Smooth muscle cell of the brain vasculature (primary cell): Measurements from ENCODE around the gene JAKMIP2.
"Not testable (repeated sequence)": the region's sequence is repeated elsewhere in the genome, so short reads cannot be mapped to it uniquely, and the experiment has no call there.

Source experiments
- DNase-seq: peaks from one replicate; pipeline ENCODE4 v3.0.0-alpha.2; 2012; ENCODE audit warnings: low read depth, low spot score

Gene JAKMIP2

DNA sequence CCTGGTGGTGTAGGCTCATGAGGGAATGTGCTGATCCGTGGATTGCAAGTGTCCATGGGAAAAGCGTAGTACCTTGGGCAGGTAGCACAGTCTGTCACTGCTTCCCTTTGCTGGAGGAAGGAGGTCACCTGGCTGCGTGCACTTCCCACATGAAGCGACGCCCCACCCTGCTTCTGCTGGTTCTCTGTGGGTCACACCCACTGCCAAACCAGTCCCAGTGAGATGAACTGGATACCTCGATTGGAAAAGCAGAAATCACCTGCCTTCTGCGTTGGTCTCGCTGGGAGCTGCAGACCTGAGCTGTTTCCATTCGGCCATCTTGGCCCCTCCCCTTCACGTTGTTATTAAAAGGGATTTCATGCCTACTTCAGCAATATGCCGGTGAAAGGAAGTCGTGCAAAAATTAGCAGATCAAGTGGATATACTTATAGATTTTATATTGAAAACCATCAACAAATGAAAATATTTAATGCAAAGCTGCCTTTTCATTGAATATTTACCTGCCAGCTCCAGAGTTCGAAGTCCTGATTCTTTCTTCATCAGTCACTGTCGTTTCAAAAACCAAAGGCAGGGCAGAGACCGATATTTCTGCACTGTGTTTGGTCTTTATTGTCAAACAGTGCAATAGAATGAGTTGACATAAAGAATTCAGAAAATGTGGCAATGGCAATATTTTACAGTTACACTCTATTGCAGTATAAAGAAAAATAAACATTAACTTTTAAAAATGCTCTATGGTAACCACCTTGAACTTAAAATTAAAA, 123.2 kb downstream of the JAKMIP2 start:
- no peak for DNase-seq

DNA sequence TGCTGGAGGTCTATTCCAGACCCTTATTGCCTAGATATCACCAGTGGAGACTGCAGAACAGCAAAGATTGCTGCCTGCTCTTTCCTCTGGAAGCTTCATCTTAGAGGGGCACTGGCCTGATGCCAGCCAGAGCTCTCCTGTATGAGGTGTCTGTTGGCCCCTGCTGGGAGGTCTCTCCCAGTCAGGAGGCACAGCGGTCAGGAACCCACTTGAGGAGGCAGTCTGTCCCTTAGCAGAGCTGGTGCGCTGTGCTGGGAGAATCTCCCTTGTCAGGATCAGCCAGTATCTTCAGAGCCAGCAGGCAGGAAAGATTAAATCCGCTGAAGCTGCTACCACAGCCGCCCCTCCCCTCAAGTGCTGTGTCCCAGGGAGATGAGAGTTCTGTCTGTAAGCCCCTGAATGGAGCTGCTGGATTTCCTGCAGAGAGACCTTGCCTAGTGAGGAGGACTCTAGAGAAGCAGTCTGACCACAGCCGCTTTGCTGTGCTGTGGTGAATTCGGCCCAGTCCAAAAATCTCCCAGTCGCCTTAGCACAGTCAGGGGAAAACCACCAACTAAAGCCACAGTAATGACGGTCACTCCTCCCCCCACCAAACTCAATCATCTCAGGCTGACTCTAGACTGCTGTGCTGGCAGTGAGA, 124.1 kb downstream of the JAKMIP2 start:
- no peak for DNase-seq

DNA sequence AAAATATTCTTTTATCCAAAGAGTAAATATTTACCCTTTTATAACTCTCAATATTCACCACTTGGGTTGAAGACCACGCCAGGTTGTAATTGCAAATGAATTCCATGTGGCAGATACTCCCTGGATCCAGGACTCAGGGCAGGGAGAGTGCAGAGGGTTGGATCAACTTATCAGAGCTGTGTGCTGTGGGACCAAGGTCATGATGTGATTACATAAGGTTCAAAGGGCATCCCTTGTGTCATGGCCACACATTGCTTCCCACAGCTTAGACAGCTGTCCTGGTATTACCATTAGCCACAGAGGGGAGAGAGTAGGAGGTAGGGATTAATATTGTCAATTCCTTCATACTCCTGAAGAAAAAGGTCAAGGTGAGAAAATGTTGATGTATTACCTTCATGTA, 133.9 kb downstream of the JAKMIP2 start:
- DNase-seq: no peak

DNA sequence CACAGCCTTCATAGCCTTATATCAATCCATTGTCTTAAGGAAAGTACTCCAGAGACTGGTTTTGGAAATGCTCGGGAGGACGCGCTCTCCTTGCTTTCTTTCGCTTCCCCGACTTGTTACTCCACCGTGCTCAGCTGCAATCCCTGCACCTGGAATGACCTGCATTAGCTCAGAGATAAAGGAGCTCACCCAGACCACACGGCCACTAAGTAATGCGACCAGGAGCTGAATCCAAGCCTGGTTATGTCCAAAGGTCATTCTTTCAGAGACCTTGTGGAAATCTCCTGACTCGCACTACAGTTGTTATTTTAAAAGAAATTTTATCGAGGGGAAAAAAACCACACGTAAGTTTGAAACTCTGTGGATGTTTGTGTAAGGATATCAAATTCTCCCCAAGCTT, 137.3 kb downstream of the JAKMIP2 start:
- no peak for DNase-seq

DNA sequence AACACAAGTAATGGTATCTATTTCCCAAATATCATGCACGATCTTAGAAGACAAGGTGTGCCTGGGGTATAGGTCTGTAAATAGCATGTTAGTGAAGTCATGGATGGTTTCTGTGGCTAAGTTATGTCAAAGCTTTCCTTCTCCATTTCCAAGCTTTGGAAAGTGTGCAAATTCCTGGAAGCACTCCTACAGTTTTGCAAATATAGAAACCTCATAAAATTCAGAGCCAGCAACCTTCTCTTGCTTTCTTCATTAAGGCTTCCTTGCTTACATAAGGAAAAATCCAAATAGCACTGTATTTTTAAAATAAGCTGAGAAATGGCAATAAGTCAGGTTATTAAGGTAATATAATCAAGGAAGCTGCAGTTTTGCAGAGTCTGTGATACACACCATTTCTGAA, 138.1 kb downstream of the JAKMIP2 start:
- DNase-seq: no peak

DNA sequence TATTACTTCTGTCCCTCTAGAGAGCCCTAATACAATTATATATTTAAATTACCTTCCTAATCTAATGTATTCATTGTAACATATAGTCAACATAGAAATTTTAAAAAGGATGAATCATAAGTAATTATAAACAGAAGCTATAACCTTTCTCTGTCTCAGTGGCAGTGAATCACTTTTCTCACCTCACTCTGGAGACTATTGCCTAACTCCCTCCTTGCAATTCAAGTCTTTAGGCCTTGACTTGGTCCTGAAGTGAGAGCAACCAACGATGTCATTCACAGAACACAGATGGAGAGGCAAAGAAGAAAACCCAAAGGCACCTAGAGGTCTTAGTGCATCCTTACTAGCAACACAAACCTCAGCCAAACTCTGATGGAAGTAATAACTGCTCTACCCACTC, 139.4 kb downstream of the JAKMIP2 start:
- DNase-seq: no peak

DNA sequence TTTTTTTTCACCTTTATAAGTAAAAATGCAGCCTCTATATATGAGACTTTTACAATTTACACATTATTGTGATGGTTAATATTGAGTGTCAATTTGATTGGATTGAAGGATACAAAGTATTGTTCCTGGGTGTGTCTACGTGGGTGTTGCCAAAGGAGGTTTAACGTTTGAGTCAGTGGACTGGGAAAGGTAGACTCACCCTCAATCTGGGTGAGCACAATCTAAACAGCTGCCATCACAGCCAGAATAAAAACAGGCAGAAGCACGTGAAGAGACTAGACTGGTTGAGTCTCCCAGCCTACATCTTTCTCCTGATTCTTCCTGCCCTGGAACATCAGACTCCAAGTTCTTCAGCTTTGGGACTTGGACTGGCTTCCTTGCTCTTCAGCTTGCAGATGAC, 139.9 kb downstream of the JAKMIP2 start:
- no peak for DNase-seq

DNA sequence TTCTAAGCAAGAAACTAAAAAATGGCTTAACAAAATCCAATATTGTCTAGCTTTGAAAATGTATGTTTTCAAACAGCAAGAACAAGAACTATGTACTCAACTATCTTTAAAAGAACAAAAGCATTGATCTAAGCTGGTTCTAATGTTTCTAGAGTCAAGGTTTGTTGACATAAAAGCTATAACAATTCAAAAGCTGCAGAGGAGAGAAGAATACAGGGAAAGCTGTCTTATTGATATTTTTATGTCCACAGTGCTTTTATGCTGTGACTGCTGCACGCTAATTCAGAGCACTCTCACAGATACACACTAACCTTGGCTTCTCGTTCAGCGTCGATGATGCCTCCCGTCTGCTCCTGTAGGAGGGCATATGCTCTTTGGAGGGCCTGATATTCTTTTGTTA, 143.2 kb downstream of the JAKMIP2 start:
- no peak for DNase-seq

DNA sequence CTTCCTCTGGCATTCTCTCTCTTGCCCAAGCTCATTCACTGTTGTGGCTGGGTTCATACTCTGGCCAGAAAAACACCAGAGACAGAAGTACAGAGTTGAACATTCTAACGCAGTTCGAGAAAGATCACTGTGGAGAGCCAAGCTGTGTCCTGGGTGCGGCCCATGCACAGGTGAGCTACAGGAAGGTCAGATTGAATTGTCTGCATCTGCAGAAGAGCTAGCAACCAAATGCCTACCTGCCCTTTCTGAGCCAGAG, 145.9 kb downstream of the JAKMIP2 start:
- no peak for DNase-seq

DNA sequence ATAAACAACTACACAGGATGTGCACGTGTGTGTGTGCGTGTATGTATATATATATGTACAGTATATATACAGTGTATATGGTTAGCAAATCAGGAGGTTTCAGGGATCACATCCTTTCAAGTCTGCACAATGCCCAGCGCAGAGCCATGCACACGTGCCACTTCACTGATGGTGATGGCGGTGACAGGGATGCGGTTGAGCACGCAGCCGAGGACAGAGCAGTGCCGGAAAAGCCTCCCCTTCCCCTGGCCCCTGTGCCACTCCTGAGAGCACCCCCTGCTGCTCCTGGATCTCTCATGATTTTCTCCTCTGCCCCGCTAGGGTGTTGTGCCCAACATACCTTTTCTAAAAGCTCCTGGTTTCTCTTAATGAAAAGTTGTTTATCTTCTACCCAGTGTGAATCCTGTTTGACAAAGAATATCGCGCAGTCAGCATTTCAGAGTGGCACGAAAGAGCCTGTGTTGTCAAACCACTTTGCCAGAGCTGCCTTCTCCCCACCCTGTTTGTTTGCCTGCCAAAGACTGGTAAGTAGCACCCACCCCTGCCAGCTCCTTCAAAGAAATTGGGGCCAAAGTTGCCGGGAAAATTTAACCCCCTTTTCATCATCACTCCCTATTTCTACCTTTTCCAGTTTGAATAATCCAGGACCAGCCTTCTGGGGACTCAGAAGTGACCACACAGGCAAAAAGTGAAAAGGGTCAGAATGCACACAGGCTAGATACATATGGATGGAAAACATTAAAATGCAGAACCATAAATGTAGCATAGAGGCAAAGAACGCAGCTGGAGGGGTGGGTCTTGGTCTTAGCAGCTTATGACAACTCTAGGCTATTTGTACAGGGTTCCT, 146.4 kb downstream of the JAKMIP2 start:
- DNase-seq: no peak

DNA sequence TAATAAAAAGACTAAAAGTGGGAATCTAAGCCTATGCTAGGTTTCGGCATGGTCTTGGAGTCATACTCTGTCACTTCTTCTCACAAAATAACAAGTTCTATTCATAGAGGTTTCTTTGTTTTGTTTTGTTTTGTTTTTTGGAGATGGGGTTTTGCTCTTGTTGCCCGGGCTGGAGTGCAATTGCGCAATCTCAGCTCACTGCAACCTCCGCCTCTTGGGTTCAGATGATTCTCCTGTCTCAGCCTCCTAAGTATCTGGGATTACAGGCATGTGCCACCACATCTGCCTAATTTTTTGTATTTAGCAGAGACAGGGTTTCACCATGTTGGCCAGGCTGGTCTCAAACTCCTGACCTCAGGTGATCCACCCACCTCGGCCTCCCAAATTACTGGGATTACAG, 147.1 kb downstream of the JAKMIP2 start:
- DNase-seq: not testable (repeated sequence)

DNA sequence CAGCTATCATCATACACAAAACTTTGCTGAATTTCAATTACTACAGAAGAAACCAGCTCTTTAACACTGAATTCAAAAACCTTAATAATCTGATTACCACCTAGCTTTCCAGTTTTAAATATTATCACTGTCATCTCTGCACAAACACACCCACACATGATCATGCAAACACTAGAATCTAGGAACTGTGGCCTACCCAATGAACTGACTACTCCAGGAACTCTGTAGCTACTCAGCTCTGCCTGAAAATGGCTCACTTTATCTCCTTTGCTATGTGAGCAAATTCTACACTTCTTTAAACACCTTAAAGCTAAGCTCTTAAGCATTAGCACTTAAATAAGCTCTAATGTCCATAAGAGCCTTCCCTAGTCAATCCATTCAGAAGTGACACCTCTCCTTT, 149.4 kb downstream of the JAKMIP2 start:
- DNase-seq: no peak

DNA sequence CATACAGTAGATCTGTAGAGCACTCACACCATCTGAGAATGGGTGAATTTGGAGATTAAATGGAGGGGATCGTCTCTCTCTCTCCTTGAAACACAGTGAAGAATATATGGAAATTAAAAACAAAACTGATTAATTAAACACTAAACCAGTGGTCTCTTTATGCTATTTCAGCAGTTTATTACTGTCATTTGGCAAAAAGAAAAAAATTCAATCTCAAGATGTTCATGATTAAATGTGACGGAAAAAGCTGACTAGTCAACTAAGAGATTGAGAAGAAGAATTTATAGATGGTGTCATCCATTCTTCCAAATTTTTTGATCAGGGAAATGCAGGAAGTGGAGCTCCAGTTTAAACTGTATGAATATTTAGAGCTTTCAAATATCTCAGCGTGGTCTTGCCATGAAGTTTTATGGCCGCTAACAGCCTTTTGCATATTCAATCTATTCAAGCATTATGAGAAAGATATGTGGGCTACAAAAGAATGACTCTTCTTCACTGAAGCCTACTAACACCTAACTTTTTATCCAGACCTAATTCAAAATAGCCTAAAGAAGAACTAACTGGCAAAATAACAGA, 151.0 kb downstream of the JAKMIP2 start:
- no peak for DNase-seq

DNA sequence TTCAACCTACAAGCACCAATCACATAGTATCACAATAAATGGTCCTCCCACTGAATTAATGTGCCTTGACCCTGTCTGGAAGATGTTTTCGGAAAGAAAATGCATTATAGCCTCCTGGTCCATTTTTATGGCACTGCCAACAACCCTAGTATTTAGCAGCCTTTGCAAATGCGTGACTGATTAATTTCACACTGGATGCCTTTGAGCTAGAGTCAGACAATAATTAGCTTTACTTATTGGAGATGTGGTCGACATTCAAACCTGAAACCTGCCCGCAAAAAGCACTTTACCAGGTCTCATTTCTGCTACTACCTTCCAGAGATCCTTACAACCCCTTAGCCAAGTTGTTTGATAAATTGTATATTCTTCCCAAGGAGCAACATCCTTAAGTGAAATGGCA, 153.3 kb downstream of the JAKMIP2 start:
- DNase-seq: no peak

DNA sequence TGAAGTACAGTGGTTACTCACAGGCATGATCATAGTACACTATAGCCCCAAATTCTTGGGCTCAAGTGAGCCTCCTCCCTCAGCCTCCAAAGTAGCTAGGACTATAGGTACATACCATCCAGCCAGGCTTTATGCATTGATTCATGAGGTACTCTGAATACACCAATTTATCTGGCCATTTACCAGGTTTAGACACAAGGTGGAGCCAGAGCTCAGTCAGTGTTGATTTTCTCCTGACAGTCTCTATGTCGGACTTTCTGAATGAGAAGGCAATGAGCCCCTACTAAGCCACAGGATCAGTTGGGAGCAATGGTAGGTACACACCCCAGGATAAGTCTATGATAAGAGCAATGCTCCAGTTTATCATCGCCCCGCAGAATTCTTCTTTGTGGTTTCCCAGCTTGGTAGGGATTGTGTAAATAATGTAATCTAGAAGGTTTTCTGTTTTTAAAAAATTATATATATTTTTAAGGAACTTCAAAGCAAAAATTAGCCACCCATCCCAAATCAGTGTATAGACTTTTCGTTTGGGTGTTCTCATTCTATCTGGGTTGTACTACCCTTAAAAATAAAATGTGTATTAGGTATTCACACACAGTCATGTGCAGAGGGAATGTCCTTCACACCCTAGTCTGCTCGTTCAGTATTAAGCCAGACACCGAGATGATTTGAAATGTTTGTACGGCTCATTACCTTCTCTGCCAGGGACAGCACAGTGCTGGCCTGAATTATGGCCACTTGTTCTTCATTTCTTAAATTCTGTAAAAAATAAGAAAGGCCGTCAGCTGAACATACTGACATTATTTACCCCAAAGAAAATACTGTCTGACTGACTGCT, 154.3 kb downstream of the JAKMIP2 start:
- peak; percentile 53 for DNase-seq

DNA sequence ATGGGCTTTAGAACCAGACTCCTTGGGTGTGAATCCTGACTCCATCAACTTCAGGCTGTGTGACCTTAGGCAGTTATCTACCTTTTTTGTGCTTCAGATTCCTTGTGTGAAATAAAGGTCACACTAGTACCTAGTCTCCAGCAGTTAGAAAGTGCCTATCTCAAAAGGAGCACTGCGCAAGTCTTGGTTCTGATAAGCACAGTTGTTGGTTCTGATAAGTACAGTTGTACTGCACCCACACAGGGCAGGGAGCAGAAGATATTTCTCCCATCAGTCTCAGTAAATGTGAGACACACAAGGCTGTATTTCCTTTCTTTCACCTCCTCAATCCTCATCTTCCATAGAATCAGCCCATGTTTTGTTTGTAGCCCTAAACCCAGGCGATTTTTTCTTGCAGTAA, 156.1 kb downstream of the JAKMIP2 start:
- DNase-seq: no peak

DNA sequence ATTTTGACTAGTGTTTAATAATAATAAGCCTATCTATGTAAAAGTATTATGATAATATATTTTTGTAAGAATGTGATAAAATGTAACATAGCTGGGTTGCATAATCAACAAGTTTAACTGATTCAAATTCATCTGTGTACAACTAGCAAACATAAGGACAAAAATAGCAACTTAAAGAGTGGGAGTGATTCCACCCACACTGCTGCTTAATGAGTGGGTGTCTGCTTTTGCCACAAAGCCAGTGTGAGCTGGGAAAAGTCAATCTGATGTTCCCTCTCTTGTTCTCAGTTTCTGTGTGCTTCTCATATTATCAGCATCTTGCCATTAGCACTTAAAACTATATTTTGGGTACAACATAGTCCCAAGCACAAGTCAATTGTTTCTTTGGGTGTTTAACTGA, 161.5 kb downstream of the JAKMIP2 start:
- no peak for DNase-seq

DNA sequence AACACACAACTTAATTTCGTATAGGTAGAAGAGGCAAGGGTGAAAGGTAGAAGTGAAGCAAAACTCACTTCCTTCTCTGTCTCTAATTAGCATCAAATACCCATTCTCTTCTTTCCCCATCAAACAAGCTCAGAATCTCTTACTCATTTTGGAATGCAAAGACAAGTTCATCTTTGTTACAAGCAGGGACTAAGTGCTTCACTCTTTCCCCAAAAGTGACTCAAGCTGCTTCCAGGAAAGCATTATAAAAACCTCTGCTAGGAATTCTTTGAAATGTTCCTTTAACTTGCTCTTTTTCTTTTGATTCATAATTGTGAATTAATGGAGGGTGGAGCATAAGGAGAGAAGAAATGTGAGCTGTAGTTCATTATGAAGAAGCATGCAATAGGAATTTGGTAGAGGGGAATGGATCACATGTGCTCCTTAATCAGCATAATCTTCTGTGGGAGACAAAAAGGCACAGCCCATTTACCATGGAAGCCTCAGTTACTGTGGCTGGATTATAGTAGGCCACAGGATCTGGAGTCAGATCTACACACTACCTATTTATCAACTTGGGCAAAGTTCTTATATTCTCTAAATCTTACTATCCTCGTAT, 163.1 kb downstream of the JAKMIP2 start:
- no peak for DNase-seq

DNA sequence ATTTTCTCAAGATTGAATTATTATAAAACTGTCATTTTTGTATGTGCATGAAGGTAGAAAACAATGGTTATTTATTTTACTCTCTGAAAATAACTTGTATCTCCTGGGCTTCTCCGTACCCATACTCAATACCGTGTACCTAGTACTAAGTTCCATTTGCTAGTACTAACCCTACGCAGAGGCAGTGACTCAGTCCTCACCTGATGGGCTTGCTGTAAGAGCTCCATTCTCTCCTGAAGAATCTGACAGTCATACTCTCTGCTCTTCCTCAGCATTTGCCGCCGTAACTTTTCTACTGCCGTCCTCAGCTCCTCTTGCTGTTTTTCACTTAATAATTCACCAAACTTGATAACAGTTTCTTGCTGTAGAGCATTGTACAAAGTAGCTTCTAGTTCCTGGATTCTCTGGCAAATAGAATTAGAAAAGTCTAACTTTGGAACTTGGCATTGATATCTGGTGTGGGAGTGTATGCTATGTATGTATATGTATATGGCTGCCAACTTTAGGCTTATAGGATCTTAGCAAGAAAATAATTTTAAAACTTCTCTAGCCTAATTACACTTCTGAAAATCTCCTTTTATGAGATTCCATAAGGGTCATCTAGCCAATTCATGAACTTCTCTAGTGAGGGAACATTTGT, 164.7 kb downstream of the JAKMIP2 start:
- DNase-seq: no peak

DNA sequence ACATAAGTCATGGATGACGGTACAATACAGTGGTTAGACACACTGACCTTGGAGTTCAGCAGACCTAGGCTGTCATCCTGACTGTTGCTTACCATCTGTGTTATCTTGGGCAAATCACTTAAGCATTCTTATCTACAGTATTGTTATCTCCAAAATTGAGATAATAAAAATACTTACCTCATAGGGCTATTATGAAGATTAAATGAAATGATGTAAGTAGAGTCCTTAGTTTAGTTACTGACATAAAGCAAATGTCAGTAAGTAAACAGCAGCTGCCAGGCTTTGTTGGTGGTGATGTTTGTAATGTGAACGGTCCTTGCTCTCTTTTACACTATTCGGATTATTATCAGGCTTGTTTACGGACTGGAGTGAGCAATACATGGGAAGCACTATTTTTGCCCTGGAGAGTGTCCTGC, 165.3 kb downstream of the JAKMIP2 start:
- DNase-seq: no peak

DNA sequence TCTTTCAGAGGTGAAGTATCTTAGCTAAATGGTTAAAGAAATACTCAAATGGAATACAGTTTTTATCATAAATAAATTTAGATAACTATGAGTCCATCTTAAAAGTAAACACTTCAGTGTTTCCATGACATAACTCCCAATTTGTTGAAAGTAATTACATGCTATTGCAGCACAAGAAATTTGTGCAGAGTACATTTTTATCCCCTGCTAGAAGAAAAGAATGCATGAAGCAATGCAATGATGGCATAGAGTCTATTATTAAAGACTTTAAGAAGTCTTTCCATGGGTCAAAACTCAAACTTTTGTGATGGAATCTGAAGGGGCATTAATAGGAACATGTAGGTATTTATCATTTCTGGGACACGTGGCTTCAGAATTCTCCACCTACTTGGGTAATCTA, 166.1 kb downstream of the JAKMIP2 start:
- no peak for DNase-seq
